ENCODE data around the gene HMGN2. TPM values are rescaled to one million over a fixed set of nuclear protein-coding genes. Genes with fewer than 3 reads are reported as not detected.

HMGN2 gene
- 1,000 to 10,000 TPM; 1,113 to 1,261 (median 1,185) TPM for polyA plus RNA-seq (ENCODE audit: insufficient read length in 4 of 4)

DNA sequence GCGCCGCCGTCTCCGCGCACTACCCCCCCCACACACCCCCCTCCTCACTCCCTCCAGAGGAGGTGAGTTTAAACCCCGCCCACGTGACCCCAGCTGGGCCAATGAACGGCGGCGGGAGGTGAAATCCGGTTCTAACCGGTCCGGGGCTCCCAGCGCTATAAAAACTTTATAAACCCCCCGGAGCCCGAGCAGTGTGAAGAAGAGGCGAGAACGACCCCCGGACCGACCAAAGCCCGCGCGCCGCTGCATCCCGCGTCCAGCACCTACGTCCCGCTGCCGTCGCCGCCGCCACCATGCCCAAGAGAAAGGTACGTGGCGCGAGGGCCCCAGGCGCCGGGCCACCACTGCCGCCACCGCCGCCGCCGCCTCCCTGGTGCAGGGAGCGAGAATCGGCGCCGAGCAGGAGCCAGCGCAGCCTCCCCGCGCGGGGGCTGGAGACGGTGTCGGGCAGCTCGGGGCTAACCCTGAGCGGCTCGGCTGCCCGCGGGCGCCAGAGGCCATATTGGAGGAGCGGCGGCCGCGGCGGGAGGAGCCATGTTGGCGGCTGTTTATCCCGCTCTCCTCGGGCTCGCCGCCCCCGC is at the start of gene HMGN2:
Gene HMGN2 (plus strand): TSS at position 121 of the 581 bp plus-strand sequence. CDS start 173 bp downstream, at position 294.
- DNase-seq (ENCODE audit: low read depth in 4 of 4, low spot score in 3 of 4), result peak; percentile 82 to 93 (median 88)

GRCh38 chr1:26429721-26430120 is 42.5 kb upstream of the HMGN2 start:
- no peak for DNase-seq (ENCODE audit: low read depth in 4 of 4, low spot score in 3 of 4)

GRCh38 chr1:26431979-26432695 is 40.1 kb upstream of the HMGN2 start, which contains the start of gene DHDDS:
Gene DHDDS (plus strand): TSS chr1:26432321. CDS start chr1:26432946, 625 bp downstream.
- DNase-seq (ENCODE audit: low read depth in 4 of 4, low spot score in 3 of 4), result peak; percentile 95 to 99 (median 96)

DNA sequence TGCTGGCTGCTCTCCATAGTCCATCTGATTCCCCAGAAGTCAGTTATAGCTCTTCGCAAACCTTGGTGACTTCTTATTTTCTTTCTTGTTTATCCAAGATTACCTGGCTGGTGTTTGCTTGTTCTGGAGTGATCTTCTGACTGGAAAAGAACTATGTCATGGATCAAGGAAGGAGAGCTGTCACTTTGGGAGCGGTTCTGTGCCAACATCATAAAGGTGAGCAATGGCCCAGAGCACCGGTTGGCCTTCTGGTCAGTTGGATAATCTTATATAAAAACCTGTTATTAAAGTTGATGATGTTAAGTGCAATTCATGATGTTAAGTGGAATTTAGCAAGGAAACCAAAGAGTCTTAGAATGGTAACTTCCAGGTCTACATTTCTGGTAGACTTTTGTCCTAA is 39.4 kb upstream of the HMGN2 start:
- no peak for DNase-seq (ENCODE audit: low read depth in 4 of 4, low spot score in 3 of 4)

DNA sequence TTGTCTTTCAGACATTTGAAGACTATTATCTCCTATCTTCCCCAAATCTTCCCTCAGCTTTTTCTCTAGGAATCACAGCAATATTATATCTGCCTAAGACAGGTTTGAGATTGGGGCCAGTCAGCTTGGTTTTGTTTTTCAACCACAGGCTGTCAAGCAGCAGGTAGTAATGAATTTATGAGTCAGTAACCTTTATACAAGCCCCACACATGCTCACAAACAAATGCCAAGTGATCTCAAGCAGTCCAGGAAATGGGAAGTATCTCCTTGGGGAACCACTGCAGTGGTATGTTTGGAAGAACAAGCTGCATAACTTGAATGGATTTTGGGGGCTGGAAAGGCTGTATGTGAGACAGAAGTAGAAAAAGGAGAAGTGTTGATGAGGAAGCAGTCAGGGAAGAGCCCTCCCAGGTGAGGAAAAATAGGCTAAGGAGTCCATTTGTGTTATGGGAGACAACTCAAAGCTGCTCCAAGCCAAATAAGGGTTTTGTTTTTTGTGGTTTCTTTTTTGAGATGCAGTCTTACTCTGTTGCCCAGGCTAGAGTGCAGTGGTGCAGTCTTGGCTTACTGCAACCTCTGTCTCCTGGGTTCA is 38.0 kb upstream of the HMGN2 start:
- DNase-seq (ENCODE audit: low read depth in 4 of 4, low spot score in 3 of 4), result no peak

DNA sequence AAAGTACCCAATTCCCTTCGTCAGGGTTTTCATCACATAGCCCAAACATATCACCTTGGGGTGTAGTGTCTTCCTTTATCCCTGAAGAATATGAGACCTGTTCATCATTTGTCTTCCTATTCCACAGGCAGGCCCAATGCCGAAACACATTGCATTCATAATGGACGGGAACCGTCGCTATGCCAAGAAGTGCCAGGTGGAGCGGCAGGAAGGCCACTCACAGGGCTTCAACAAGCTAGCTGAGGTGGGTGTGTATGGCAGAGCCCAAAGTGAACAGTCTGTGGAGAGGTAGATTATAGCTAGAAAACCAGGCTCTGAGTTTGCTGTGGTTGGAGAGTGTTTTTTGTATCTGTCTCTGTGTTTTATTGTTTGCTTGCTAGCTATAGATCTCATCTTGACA is 34.2 kb upstream of the HMGN2 start:
- DNase-seq (ENCODE audit: low read depth in 4 of 4, low spot score in 3 of 4), result no peak

DNA sequence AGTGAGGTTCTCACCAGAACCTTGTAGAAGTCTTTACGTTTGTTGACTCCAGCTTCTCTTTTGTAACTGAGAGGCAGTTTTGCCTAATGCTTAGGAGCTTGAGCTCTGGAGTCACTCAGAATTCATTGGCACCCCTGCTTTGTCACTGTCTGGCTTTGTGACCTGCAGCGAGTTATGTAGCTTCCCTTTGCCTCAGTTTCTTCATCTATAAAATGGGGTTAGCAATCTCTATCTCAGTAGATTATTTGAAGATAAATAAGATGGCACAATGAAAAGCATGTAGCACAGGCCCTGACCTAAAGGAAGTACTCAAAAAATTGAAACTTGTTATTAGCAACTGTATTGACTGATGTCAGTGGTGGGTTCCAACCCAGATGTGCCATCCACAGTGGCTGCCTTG is 32.0 kb upstream of the HMGN2 start:
- DNase-seq (ENCODE audit: low read depth in 4 of 4, low spot score in 3 of 4), result no peak

DNA sequence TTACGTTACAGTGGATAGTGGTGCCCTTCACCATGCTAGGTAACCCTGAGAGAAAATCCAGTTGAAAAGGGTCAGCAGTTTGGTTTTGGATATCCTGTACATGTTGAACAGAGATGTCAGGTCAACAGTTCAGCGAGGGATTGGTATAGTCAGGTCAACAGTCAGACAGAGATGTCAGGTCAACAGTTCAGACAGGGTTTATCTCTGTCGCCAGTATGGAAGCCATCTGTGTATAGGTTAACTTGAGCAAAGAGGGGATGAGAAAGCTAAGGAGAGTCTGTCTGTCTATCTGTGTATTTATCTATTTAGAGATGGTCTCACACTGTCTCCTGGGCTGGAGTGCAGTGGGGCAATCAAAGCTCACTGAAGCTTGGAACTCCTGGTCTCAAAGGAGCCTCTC is 22.4 kb upstream of the HMGN2 start:
- DNase-seq (ENCODE audit: low read depth in 4 of 4, low spot score in 3 of 4), result no peak

GRCh38 chr1:26450908-26451307 is 21.3 kb upstream of the HMGN2 start:
- DNase-seq (ENCODE audit: low read depth in 4 of 4, low spot score in 3 of 4), result no peak

GRCh38 chr1:26452459-26453183 is 19.6 kb upstream of the HMGN2 start:
- no peak for DNase-seq (ENCODE audit: low read depth in 4 of 4, low spot score in 3 of 4)

GRCh38 chr1:26459148-26459547 is 13.1 kb upstream of the HMGN2 start:
- no peak for DNase-seq (ENCODE audit: low read depth in 4 of 4, low spot score in 3 of 4)

DNA sequence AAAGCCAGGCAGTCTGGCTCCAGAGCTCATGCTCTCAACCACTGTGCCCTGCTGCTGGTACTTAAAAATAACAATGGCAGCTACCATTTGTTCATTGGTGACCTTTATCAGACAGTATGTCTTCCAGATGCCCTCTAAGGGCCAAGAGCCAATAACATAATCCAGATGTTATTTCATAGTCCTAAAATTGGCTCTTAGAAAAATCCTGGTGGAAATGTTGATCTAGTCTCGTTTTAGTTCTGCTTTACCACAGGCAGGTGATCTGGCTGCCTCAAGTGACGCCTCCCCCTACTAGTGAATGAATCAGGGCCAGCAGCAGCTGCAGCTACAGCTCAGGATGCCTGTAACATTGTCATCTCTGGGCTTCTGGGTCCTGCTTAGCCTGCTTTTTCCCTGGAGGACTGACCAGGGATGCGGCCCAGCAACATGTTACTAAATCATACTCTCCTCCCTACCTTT is 12.6 kb upstream of the HMGN2 start:
- DNase-seq (ENCODE audit: low read depth in 4 of 4, low spot score in 3 of 4), result no peak

DNA sequence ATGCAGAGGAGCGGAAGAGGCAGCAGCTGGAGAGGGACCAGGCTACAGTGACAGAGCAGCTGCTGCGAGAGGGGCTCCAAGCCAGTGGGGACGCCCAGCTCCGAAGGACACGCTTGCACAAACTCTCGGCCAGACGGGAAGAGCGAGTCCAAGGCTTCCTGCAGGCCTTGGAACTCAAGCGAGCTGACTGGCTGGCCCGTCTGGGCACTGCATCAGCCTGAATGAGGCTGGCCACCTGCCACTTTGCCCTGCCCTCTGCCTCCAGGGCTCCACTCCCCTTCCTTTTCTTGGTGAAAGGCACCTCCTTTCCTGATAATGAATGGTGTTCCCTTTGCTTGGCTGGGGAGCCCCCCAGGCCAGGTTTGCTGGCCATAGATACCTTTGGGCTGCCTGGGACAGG is 3.3 kb upstream of the HMGN2 start:
- no peak for DNase-seq (ENCODE audit: low read depth in 4 of 4, low spot score in 3 of 4)

DNA sequence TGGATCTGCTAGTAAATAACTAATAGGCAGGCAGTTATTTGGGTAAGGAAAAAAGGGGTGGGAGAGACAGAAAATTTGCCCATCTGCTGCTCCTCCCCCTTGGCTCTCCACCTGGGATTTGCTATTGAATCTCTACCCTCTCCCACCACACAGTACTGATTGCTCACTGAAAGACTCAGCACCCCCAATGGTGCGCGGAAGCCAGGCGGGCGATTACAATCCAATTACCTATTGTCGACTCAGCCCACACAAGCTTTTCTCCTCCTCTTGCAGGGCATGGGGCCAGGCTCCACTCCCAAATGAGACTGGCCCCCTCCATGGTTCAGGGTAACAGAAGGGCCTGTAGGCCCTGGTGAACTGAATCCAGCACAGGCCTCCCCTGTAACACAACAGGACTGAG is 2.7 kb upstream of the HMGN2 start:
- DNase-seq (ENCODE audit: low read depth in 4 of 4, low spot score in 3 of 4), result no peak

DNA sequence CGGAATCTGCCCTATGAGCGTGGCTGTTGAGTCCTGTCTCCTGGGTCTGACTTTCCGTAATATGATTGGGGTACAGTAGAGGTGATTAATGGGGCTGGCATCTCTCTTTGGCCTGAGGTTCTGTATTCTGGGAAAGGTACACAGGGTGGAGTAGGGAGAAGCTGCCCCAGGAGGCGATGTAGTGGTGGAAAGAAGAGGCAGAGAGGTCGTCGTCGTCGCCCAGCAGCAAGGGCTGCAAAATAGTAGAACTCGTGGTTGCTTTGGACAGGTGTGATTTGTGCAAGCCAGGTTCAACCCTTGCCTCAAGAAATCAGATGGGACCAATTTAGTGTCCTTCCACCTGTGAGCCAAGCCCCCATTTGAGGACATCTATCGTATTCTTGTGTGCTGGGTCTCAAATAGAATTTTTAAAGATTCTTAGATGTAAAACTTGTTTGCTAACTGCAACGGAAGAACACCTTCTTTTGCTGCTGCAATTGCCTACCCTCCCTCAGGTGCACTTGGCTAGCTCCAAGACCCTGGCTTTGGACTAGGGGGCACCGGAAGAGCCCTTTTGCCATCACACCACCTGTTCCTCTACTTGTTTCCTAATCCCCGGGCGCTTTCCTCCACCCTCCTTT is 1.3 kb upstream of the HMGN2 start:
- DNase-seq (ENCODE audit: low read depth in 4 of 4, low spot score in 3 of 4), result no peak

- peak; percentile 56 to 74 (median 58) for DNase-seq (ENCODE audit: low read depth in 4 of 4, low spot score in 3 of 4)
Measured at GRCh38 chr1:26471498-26472319, 531 bp upstream of the HMGN2 start.

GRCh38 chr1:26472901-26473845 is 933 bp downstream of the HMGN2 start:
- peak; percentile 86 to 89 (median 87) for DNase-seq (ENCODE audit: low read depth in 4 of 4, low spot score in 3 of 4)

GRCh38 chr1:26474818-26475217 is 2.6 kb downstream of the HMGN2 start:
- DNase-seq (ENCODE audit: low read depth in 4 of 4, low spot score in 3 of 4), result no peak

DNA sequence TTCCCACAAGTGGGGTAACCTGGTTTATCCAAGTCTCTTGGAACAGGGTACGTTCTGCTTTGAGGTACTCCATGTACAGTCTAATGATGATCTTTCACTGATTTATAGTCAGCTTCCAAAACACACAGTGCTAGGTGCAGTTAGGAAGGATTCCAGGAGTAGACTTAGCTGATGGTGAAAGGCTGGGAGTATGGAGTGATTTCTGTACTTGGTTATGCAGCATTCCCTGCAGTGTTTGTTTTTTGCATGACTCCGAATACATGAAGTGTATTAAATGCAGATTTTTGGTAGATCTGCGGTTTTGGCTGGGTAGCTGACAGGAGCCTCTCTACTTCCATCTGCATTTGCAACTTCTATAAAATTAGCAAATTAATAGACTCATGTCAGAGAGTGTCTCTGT is 3.7 kb downstream of the HMGN2 start:
- no peak for DNase-seq (ENCODE audit: low read depth in 4 of 4, low spot score in 3 of 4)

Data from right renal pelvis (tissue), 4 donors.